ENCODE data around the gene S1PR2.

DNA sequence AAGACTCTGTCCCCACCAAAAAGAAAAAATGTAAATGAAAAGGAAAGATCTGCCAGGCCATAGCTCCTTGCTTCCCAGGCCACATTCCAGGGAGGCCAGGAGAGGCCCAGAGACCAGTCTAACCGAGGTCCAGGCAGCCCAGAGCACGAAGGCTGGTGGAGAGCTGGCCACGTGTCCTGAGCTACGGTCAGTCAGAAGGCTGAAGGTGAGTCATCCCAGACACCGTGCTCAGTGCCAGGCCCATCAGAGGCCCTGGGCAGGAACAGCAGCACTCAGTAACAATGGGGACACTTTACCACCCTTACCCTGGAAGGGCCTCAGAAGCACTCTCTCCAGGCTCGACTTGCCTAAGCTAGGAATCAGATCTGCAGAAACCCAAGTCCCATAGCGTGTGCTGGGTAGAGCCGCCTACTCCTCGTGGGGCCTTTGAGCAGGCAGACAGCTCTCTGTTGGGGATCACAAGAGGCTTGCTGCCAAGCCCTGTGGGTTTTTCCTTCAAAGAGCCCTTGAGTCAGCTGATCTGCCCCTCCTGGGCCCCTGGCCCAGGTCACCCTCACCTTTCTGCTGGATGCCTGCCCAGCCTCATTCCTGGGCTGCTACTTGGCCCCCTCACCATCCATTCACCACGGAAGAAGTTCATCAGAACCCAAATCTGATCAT is 24.8 kb downstream of the S1PR2 start:
- TF ChIP-seq, protein P1, sequence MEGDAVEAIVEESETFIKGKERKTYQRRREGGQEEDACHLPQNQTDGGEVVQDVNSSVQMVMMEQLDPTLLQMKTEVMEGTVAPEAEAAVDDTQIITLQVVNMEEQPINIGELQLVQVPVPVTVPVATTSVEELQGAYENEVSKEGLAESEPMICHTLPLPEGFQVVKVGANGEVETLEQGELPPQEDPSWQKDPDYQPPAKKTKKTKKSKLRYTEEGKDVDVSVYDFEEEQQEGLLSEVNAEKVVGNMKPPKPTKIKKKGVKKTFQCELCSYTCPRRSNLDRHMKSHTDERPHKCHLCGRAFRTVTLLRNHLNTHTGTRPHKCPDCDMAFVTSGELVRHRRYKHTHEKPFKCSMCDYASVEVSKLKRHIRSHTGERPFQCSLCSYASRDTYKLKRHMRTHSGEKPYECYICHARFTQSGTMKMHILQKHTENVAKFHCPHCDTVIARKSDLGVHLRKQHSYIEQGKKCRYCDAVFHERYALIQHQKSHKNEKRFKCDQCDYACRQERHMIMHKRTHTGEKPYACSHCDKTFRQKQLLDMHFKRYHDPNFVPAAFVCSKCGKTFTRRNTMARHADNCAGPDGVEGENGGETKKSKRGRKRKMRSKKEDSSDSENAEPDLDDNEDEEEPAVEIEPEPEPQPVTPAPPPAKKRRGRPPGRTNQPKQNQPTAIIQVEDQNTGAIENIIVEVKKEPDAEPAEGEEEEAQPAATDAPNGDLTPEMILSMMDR (conservative IDR thresholded peaks at IDR 0.05; ENCODE audit: low read depth, low read length): no peak
- TF ChIP-seq EZH2 (IDR thresholded peaks at IDR 0.05; ENCODE audit: borderline replicate concordance, low read depth, low read length, poor library complexity, severe bottlenecking): no peak
